ENCODE data around the gene SMAD3. TPM values are rescaled to one million over a fixed set of nuclear protein-coding genes. Genes with fewer than 3 reads are reported as not detected.

Gene SMAD3
- total and polyA plus RNA-seq, 3 experiments from 2014 or later, result 30.2 to 34.2 (median 31.7) TPM

- ChIA-PET POLR2A (no interaction called here), CTCF (no interaction called here)
- no peak overlapping the region for H3K4me3 ChIP-seq (ENCODE audit: low read length)
- no peaks in the 10 kb centered on the region for H3K4me1 ChIP-seq (ENCODE audit: insufficient read depth, low read length)
- H3K4me3 Mint-ChIP-seq, result no peak overlapping the region
- no peak overlapping the region for H3K27ac Mint-ChIP-seq
- no peaks in the 10 kb centered on the region for H3K27me3 ChIP-seq (ENCODE audit: insufficient read depth, low read length, poor library complexity, severe bottlenecking)
- peaks cover 4 to 38% (median 24%) of the 10 kb centered on the region in 3 donors for H3K36me3 Mint-ChIP-seq
- H3K27me3 Mint-ChIP-seq, result no peaks in the 10 kb centered on the region
- H3K27ac ChIP-seq (ENCODE audit: low read depth, low read length), result no peak overlapping the region
- DNase-seq, result no peak
- no peaks in the 10 kb centered on the region for H3K9me3 ChIP-seq (ENCODE audit: low read length)
- no peaks in the 10 kb centered on the region for H3K9me3 Mint-ChIP-seq
- no peaks in the 10 kb centered on the region for H3K4me1 Mint-ChIP-seq
- peaks cover 5% of the 10 kb centered on the region for H3K36me3 ChIP-seq (ENCODE audit: insufficient read depth, low read length)
These were observed 153.9 kb downstream of the SMAD3 start for GRCh38 chr15:67219288-67219687.

GRCh38 chr15:67224889-67225288 is 159.5 kb downstream of the SMAD3 start:
- CTCF ChIA-PET, result no interaction called here

GRCh38 chr15:67225336-67225735 is 159.9 kb downstream of the SMAD3 start:
- no peak overlapping the region for H3K27ac ChIP-seq (ENCODE audit: low read depth, low read length)
- H3K4me3 ChIP-seq (ENCODE audit: low read length), result no peak overlapping the region
- H3K4me1 ChIP-seq (ENCODE audit: insufficient read depth, low read length), result no peaks in the 10 kb centered on the region
- no peaks in the 10 kb centered on the region for H3K9me3 ChIP-seq (ENCODE audit: low read length)
- no peaks in the 10 kb centered on the region for H3K27me3 ChIP-seq (ENCODE audit: insufficient read depth, low read length, poor library complexity, severe bottlenecking)
- no peaks in the 10 kb centered on the region for H3K9me3 Mint-ChIP-seq
- ChIA-PET POLR2A (no interaction called here), CTCF (no interaction called here)
- peaks cover 13 to 16% (median 16%) of the 10 kb centered on the region in 3 donors for H3K4me1 Mint-ChIP-seq
- H3K36me3 ChIP-seq (ENCODE audit: insufficient read depth, low read length), result peaks cover 4% of the 10 kb centered on the region
- H3K4me3 Mint-ChIP-seq, result no peak overlapping the region
- peaks cover 5 to 53% (median 7%) of the 10 kb centered on the region in 3 donors for H3K36me3 Mint-ChIP-seq
- no peak overlapping the region for H3K27ac Mint-ChIP-seq
- DNase-seq, result no peak
- H3K27me3 Mint-ChIP-seq, result no peaks in the 10 kb centered on the region

More at GRCh38 chr15:67224889-67225288, 159.5 kb downstream of the SMAD3 start:
- no peak overlapping the region for H3K4me3 Mint-ChIP-seq
- H3K27ac Mint-ChIP-seq, result peak overlapping the region in 1 of 8 donors; percentile 70
- Histone ChIP-seq H3K4me1 (ENCODE audit: insufficient read depth, low read length) (no peaks in the 10 kb centered on the region), H3K4me3 (ENCODE audit: low read length) (no peak overlapping the region), H3K27ac (ENCODE audit: low read depth, low read length) (no peak overlapping the region), H3K9me3 (ENCODE audit: low read length) (no peaks in the 10 kb centered on the region), H3K27me3 (ENCODE audit: insufficient read depth, low read length, poor library complexity, severe bottlenecking) (no peaks in the 10 kb centered on the region), H3K36me3 (ENCODE audit: insufficient read depth, low read length) (peaks cover 5% of the 10 kb centered on the region)
- POLR2A ChIA-PET, result no interaction called here
- peaks cover 13 to 16% (median 16%) of the 10 kb centered on the region in 3 donors for H3K4me1 Mint-ChIP-seq
- peaks cover 5 to 51% (median 9%) of the 10 kb centered on the region in 3 donors for H3K36me3 Mint-ChIP-seq
- no peaks in the 10 kb centered on the region for H3K9me3 Mint-ChIP-seq
- DNase-seq, result no peak
- no peaks in the 10 kb centered on the region for H3K27me3 Mint-ChIP-seq

GRCh38 chr15:67227431-67227830 is 162.0 kb downstream of the SMAD3 start:
- H3K4me1 ChIP-seq (ENCODE audit: insufficient read depth, low read length), result no peaks in the 10 kb centered on the region
- peaks cover 15 to 67% (median 18%) of the 10 kb centered on the region in 3 donors for H3K36me3 Mint-ChIP-seq
- no peak overlapping the region for H3K27ac ChIP-seq (ENCODE audit: low read depth, low read length)
- no peaks in the 10 kb centered on the region for H3K9me3 ChIP-seq (ENCODE audit: low read length)
- H3K27ac Mint-ChIP-seq, result no peak overlapping the region
- H3K4me3 Mint-ChIP-seq, result no peak overlapping the region
- DNase-seq, result no peak
- no peak overlapping the region for H3K4me3 ChIP-seq (ENCODE audit: low read length)
- H3K36me3 ChIP-seq (ENCODE audit: insufficient read depth, low read length), result peaks cover 18% of the 10 kb centered on the region
- H3K4me1 Mint-ChIP-seq, result peaks cover 13 to 16% (median 16%) of the 10 kb centered on the region in 3 donors
- POLR2A ChIA-PET, result no interaction called here
- H3K27me3 Mint-ChIP-seq, result no peaks in the 10 kb centered on the region
- no peaks in the 10 kb centered on the region for H3K27me3 ChIP-seq (ENCODE audit: insufficient read depth, low read length, poor library complexity, severe bottlenecking)
- no peaks in the 10 kb centered on the region for H3K9me3 Mint-ChIP-seq
- CTCF ChIA-PET, result no interaction called here

GRCh38 chr15:67227846-67228245 is 162.4 kb downstream of the SMAD3 start:
- peaks cover 22% of the 10 kb centered on the region for H3K36me3 ChIP-seq (ENCODE audit: insufficient read depth, low read length)
- Mint-ChIP-seq H3K36me3 (peaks cover 19 to 71% (median 22%) of the 10 kb centered on the region in 3 donors), H3K4me1 (peaks cover 13 to 16% (median 16%) of the 10 kb centered on the region in 3 donors), H3K4me3 (no peak overlapping the region), H3K27me3 (no peaks in the 10 kb centered on the region), H3K27ac (no peak overlapping the region), H3K9me3 (no peaks in the 10 kb centered on the region)
- H3K4me3 ChIP-seq (ENCODE audit: low read length), result no peak overlapping the region
- ChIA-PET POLR2A (no interaction called here), CTCF (no interaction called here)
- H3K27me3 ChIP-seq (ENCODE audit: insufficient read depth, low read length, poor library complexity, severe bottlenecking), result no peaks in the 10 kb centered on the region
- no peak overlapping the region for H3K27ac ChIP-seq (ENCODE audit: low read depth, low read length)
- no peaks in the 10 kb centered on the region for H3K9me3 ChIP-seq (ENCODE audit: low read length)
- H3K4me1 ChIP-seq (ENCODE audit: insufficient read depth, low read length), result no peaks in the 10 kb centered on the region
- DNase-seq, result no peak

- Histone ChIP-seq H3K9me3 (ENCODE audit: low read length) (no peaks in the 10 kb centered on the region), H3K27ac (ENCODE audit: low read depth, low read length) (no peak overlapping the region), H3K4me3 (ENCODE audit: low read length) (no peak overlapping the region), H3K27me3 (ENCODE audit: insufficient read depth, low read length, poor library complexity, severe bottlenecking) (no peaks in the 10 kb centered on the region), H3K4me1 (ENCODE audit: insufficient read depth, low read length) (no peaks in the 10 kb centered on the region), H3K36me3 (ENCODE audit: insufficient read depth, low read length) (peaks cover 25% of the 10 kb centered on the region)
- H3K36me3 Mint-ChIP-seq, result peaks cover 23 to 75% (median 26%) of the 10 kb centered on the region in 3 donors
- H3K4me3 Mint-ChIP-seq, result no peak overlapping the region
- H3K4me1 Mint-ChIP-seq, result peaks cover 13 to 16% (median 16%) of the 10 kb centered on the region in 3 donors
- H3K9me3 Mint-ChIP-seq, result no peaks in the 10 kb centered on the region
- H3K27ac Mint-ChIP-seq, result peak overlapping the region in 2 of 8 donors; percentile 19 to 77
- H3K27me3 Mint-ChIP-seq, result no peaks in the 10 kb centered on the region
- POLR2A ChIA-PET, result no interaction called here
- DNase-seq, result no peak
- CTCF ChIA-PET, result no interaction called here
These were observed 162.9 kb downstream of the SMAD3 start for GRCh38 chr15:67228286-67228685.

GRCh38 chr15:67230504-67230903 is 165.1 kb downstream of the SMAD3 start:
- Histone ChIP-seq H3K36me3 (ENCODE audit: insufficient read depth, low read length) (peaks cover 29% of the 10 kb centered on the region), H3K4me3 (ENCODE audit: low read length) (no peak overlapping the region), H3K9me3 (ENCODE audit: low read length) (no peaks in the 10 kb centered on the region), H3K4me1 (ENCODE audit: insufficient read depth, low read length) (no peaks in the 10 kb centered on the region), H3K27me3 (ENCODE audit: insufficient read depth, low read length, poor library complexity, severe bottlenecking) (no peaks in the 10 kb centered on the region), H3K27ac (ENCODE audit: low read depth, low read length) (no peak overlapping the region)
- DNase-seq, result no peak
- Mint-ChIP-seq H3K27me3 (no peaks in the 10 kb centered on the region), H3K9me3 (no peaks in the 10 kb centered on the region), H3K27ac (peak overlapping the region in 1 of 8 donors; percentile 14), H3K36me3 (peaks cover 27 to 84% (median 37%) of the 10 kb centered on the region in 3 donors), H3K4me3 (no peak overlapping the region), H3K4me1 (peaks cover 13 to 21% (median 16%) of the 10 kb centered on the region in 3 donors)
- ChIA-PET POLR2A (no interaction called here), CTCF (interaction anchor here (0.9 to 1.3 kb wide), 2 partner anchors 10 to 11 kb away, joined by 3 to 5 read pairs; no protein-coding TSS in a partner anchor)

- no peak overlapping the region for H3K27ac ChIP-seq (ENCODE audit: low read depth, low read length)
- peaks cover 29% of the 10 kb centered on the region for H3K36me3 ChIP-seq (ENCODE audit: insufficient read depth, low read length)
- no peak overlapping the region for H3K4me3 ChIP-seq (ENCODE audit: low read length)
- DNase-seq, result no peak
- CTCF ChIA-PET, result no interaction called here
- no peaks in the 10 kb centered on the region for H3K27me3 ChIP-seq (ENCODE audit: insufficient read depth, low read length, poor library complexity, severe bottlenecking)
- Mint-ChIP-seq H3K27ac (no peak overlapping the region), H3K4me1 (peaks cover 17 to 28% (median 22%) of the 10 kb centered on the region in 3 donors), H3K4me3 (no peak overlapping the region), H3K9me3 (no peaks in the 10 kb centered on the region), H3K27me3 (no peaks in the 10 kb centered on the region), H3K36me3 (peaks cover 27 to 80% (median 36%) of the 10 kb centered on the region in 3 donors)
- POLR2A ChIA-PET, result interaction anchor here (0.7 kb wide), 1 partner anchor 23 kb away, joined by 3 read pairs; no protein-coding TSS in a partner anchor
- no peaks in the 10 kb centered on the region for H3K9me3 ChIP-seq (ENCODE audit: low read length)
- no peaks in the 10 kb centered on the region for H3K4me1 ChIP-seq (ENCODE audit: insufficient read depth, low read length)
These were observed 167.2 kb downstream of the SMAD3 start for GRCh38 chr15:67232591-67232990.
